OCI-LY1 (cell line): Measurements from ENCODE around the gene C19orf85.
A peak's percentile ranks its signal among the peaks of the same experiment; 100 is the strongest.

Source experiments
- H2AFZ ChIP-seq: fragments of 200-600 bp; sonication (generic), shearing (Covaris generic); 2 replicates; pipeline ENCODE4 v1.6.0; 2014; ENCODE audit warnings: antibody characterized with exemption, mild to moderate bottlenecking, low read length
- H3F3A ChIP-seq: fragments of 200-600 bp; sonication (generic), shearing (Covaris generic); 2 replicates; pipeline ENCODE4 v1.6.0; 2014; ENCODE audit warnings: mild to moderate bottlenecking, antibody characterized with exemption, low read length, moderate library complexity; ENCODE audit not compliant: insufficient read depth
- H3K27ac ChIP-seq: fragments of 200-600 bp; sonication (generic); 2 replicates; pipeline ENCODE4 v1.5.1; 2014; ENCODE audit warnings: low read length, mixed run types, mild to moderate bottlenecking, low read depth; ENCODE audit not compliant: poor library complexity, severe bottlenecking
- H3K27me3 ChIP-seq: fragments of 200-600 bp; sonication (generic); 2 replicates; pipeline ENCODE4 v1.6.0; 2014; ENCODE audit warnings: antibody characterized with exemption, mild to moderate bottlenecking, low read length, moderate library complexity; ENCODE audit not compliant: insufficient read depth
- H3K36me3 ChIP-seq: fragments of 200-600 bp; sonication (generic); 2 replicates; pipeline ENCODE4 v1.6.1; 2014; ENCODE audit warnings: mild to moderate bottlenecking, antibody characterized with exemption, low read length, moderate library complexity, mixed read lengths; ENCODE audit not compliant: insufficient read depth
- H3K4me1 ChIP-seq: fragments of 200-600 bp; sonication (generic); 2 replicates; pipeline ENCODE4 v1.5.1; 2014; ENCODE audit warnings: mild to moderate bottlenecking, low read length, moderate library complexity; ENCODE audit not compliant: insufficient read depth, severe bottlenecking
- H3K4me2 ChIP-seq: fragments of 200-600 bp; sonication (generic), shearing (Covaris generic); 2 replicates; pipeline ENCODE4 v1.6.1; 2014; ENCODE audit warnings: low read length
- H3K4me3 ChIP-seq: fragments of 200-600 bp; sonication (generic); 2 replicates; pipeline ENCODE4 v1.5.1; 2014; ENCODE audit warnings: low read length, low read depth, mild to moderate bottlenecking, mixed read lengths; ENCODE audit not compliant: poor library complexity, severe bottlenecking
- H3K79me2 ChIP-seq: fragments of 200-600 bp; shearing (Covaris generic); 2 replicates; pipeline ENCODE4 v1.6.1; 2016; ENCODE audit warnings: mixed run types, low read length, mixed read lengths; ENCODE audit not compliant: insufficient read depth
- H3K9ac ChIP-seq: fragments of 200-600 bp; sonication (generic), shearing (Covaris generic); 2 replicates; pipeline ENCODE4 v1.6.1; 2014; ENCODE audit warnings: mild to moderate bottlenecking, low read length, mixed read lengths
- H3K9me2 ChIP-seq: fragments of 200-600 bp; sonication (generic), shearing (Covaris generic); 2 replicates; pipeline ENCODE4 v1.6.1; 2014; ENCODE audit warnings: low read depth, mild to moderate bottlenecking, low read length, mixed read lengths
- H3K9me3 ChIP-seq: fragments of 200-600 bp; shearing (Covaris generic); 2 replicates; pipeline ENCODE4 v1.6.1; 2014; ENCODE audit warnings: low read length, mixed read lengths
- H4K20me1 ChIP-seq: fragments of 200-600 bp; sonication (generic), shearing (Covaris generic); 2 replicates; pipeline ENCODE4 v1.6.0; 2016; ENCODE audit warnings: mild to moderate bottlenecking, low read length; ENCODE audit not compliant: insufficient read depth
- EZH2 ChIP-seq: fragments of 200-600 bp; sonication (generic), shearing (Covaris generic); IDR thresholded peaks from 2 replicates; pipeline ENCODE4 v1.8.0; 2017; ENCODE audit warnings: borderline replicate concordance, mixed run types, mild to moderate bottlenecking, antibody characterized with exemption, low read length, moderate library complexity, mixed read lengths
- TF ChIP-seq, protein P1 (sequence below): fragments of 200-600 bp; sonication (generic), shearing (Covaris generic); IDR thresholded peaks from 2 replicates; pipeline ENCODE4 v1.5.1; 2017; ENCODE audit warnings: mild to moderate bottlenecking, antibody characterized with exemption, low read length, moderate library complexity, mixed read lengths

Gene C19orf85

DNA sequence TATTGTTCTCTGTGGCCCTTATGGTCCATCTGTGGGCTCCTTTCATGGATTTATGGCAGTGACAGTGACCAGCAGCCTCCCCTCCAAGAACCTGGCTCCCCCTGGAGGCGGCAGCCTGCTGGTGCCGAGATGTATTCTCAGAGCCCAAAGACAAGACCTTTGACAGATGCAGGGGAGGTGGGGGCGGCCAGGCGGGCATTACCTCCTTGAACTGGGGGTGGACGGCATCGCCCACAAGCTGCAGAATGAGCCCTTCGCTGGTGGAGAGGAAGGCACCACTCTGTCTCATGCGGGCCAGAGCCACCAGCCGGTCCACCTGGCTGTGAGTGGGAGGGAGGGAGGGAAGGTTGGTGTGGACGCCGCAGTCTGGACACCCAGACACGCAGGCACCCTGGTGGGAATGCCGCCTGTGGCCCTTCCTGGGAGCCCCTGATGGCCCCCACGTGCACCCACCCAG, 9.7 kb downstream of the C19orf85 start:
- Histone ChIP-seq H3K9ac (no peak overlapping the region), H2AFZ (no peak overlapping the region), H3K4me2 (no peak overlapping the region), H3K4me3 (no peak overlapping the region), H3F3A (no peaks in the 10 kb centered on the region), H3K27me3 (no peaks in the 10 kb centered on the region; the same call in 1 of the 2 replicates), H4K20me1 (no peaks in the 10 kb centered on the region), H3K9me2 (no peaks in the 10 kb centered on the region), H3K4me1 (peaks cover 18% of the 10 kb centered on the region), H3K79me2 (no peaks in the 10 kb centered on the region), H3K36me3 (peaks cover 15% of the 10 kb centered on the region), H3K27ac (no peak overlapping the region), H3K9me3 (no peaks in the 10 kb centered on the region)
- TF ChIP-seq, protein P1, sequence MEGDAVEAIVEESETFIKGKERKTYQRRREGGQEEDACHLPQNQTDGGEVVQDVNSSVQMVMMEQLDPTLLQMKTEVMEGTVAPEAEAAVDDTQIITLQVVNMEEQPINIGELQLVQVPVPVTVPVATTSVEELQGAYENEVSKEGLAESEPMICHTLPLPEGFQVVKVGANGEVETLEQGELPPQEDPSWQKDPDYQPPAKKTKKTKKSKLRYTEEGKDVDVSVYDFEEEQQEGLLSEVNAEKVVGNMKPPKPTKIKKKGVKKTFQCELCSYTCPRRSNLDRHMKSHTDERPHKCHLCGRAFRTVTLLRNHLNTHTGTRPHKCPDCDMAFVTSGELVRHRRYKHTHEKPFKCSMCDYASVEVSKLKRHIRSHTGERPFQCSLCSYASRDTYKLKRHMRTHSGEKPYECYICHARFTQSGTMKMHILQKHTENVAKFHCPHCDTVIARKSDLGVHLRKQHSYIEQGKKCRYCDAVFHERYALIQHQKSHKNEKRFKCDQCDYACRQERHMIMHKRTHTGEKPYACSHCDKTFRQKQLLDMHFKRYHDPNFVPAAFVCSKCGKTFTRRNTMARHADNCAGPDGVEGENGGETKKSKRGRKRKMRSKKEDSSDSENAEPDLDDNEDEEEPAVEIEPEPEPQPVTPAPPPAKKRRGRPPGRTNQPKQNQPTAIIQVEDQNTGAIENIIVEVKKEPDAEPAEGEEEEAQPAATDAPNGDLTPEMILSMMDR: peak; percentile 70
- no peak for TF ChIP-seq EZH2

DNA sequence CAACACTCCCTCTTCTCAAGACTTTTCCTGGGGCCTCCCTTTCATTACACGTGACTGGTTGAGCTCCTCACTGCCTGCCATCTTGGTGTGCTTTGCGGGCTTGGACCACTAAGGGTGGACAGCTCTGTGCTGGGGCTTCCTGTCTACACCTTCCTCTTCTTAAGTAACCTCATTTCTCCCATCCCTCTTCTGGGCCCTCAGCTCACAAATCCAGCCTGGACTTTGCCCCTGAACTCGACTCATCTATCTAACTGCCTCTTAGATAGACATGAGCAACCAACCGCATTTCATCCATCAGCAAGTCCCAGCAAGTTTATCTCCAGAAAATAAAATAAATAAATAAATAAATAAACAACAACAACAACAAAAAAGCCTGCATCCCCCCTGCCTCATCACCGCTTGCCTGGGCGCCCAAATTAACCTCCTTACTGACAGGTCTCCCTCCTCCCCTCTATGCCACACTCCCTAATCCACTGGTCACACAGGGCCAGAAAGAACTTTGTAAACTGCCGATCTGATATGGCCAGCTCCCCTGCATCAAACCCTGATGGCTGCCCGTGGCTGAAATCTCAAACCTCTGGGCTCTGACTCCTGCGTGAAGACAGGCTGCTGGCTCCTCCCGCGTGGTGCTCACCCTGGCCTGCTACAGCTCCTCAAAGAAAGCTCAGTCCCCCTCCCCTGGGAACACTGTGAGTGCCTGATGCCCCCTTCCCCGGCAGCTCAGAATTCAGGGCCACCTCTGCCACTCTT, 10.9 kb downstream of the C19orf85 start:
- Histone ChIP-seq H3K9me3 (no peaks in the 10 kb centered on the region), H3K4me2 (peak overlapping the region; percentile 68; the same call in 1 of the 2 replicates), H3F3A (no peaks in the 10 kb centered on the region), H3K27ac (no peak overlapping the region), H3K9me2 (no peaks in the 10 kb centered on the region), H3K36me3 (peaks cover 15% of the 10 kb centered on the region), H3K4me1 (peaks cover 14% of the 10 kb centered on the region), H2AFZ (no peak overlapping the region), H3K27me3 (no peaks in the 10 kb centered on the region; the same call in 1 of the 2 replicates), H4K20me1 (no peaks in the 10 kb centered on the region), H3K9ac (no peak overlapping the region), H3K4me3 (no peak overlapping the region), H3K79me2 (no peaks in the 10 kb centered on the region)
- TF ChIP-seq EZH2: no peak
- TF ChIP-seq, protein P1: no peak

DNA sequence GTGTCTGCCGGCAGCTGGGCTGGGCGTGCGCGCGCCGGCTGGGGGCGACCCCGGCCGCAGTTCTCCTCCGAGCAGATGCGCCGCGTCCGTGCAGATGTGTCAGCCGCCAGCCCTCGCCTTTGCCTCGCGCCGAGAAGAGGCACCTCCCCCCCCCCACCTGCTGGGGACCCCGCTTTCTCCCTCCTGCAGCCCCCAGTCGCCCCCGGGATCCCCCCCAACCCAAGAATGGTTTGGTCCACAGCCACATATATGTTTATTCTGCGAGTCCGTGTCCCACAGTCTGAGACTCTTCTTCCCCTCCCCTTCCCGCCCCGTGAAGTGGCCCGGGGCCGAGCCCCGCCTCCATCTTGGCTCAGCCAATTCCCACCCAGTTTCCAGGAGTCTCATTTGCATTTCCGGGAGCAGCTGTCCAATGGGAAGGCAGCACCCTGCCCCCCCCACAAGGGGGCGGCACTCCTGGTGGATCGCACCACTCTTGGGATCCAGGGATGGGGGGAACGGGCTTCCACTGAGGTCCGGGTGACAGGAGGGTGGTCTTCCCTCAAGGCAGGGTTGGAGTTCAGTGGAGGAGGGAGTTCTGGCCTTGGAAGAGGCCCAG, 11.7 kb downstream of the C19orf85 start:
- H3K4me2 ChIP-seq: peak overlapping the region; percentile 68
- peak overlapping the region; percentile 57 for H3K4me3 ChIP-seq
- no peaks in the 10 kb centered on the region for H3K9me2 ChIP-seq

More for the DNA sequence above, 11.7 kb downstream of the C19orf85 start:
- peaks cover 14% of the 10 kb centered on the region for H3K4me1 ChIP-seq
- H3K9me3 ChIP-seq: no peaks in the 10 kb centered on the region
- H4K20me1 ChIP-seq: no peaks in the 10 kb centered on the region
- H3K27ac ChIP-seq: no peak overlapping the region
- H3K79me2 ChIP-seq: no peaks in the 10 kb centered on the region
- peak overlapping the region; percentile 29; the same call in 1 of the 2 replicates for H3K9ac ChIP-seq
- no peaks in the 10 kb centered on the region; the same call in 1 of the 2 replicates for H3K27me3 ChIP-seq
- TF ChIP-seq EZH2: no peak
- peaks cover 15% of the 10 kb centered on the region for H3K36me3 ChIP-seq
- H3F3A ChIP-seq: no peaks in the 10 kb centered on the region
- no peak overlapping the region for H2AFZ ChIP-seq
